Mesothelial cell of epicardium (in vitro differentiated cells): ENCODE data around the gene MAB21L2. TPM values are rescaled to one million over a fixed set of nuclear protein-coding genes. Genes with fewer than 3 reads are reported as not detected.
A peak's percentile ranks its signal among the peaks of the same experiment; 100 is the strongest.

Experiments used
- DNase-seq, 2 experiments: peaks; one replicate each; pipeline ENCODE4 v3.0.0; 2021; ENCODE audit warnings: low spot score in 2 of 2; ENCODE audit not compliant: unreplicated experiment in 2 of 2
- H3K27ac Mint-ChIP-seq: 2 replicates; pipeline ENCODE4 v1.8.0; 2021; ENCODE audit warnings: mixed read lengths
- H3K27me3 Mint-ChIP-seq: 2 replicates; pipeline ENCODE4 v1.8.0; 2021; ENCODE audit warnings: low read depth, mixed read lengths
- H3K36me3 Mint-ChIP-seq: 2 replicates; pipeline ENCODE4 v1.8.0; 2021; ENCODE audit warnings: mixed read lengths
- H3K4me1 Mint-ChIP-seq: 2 replicates; pipeline ENCODE4 v1.8.0; 2021; ENCODE audit warnings: mixed read lengths
- H3K4me3 Mint-ChIP-seq: 2 replicates; pipeline ENCODE4 v1.8.0; 2021; ENCODE audit warnings: mild to moderate bottlenecking, moderate library complexity, mixed read lengths
- H3K9me3 Mint-ChIP-seq: 2 replicates; pipeline ENCODE4 v1.8.0; 2021; ENCODE audit warnings: mixed read lengths
- total RNA-seq: library from RNA; stranded (reverse); gene quantifications from 3 replicates; pipeline ENCODE4 v1.2.1, GENCODE V29; 2021
- TF ChIP-seq, protein P1 (sequence below): fragments of 200-600 bp; sonication (generic); IDR thresholded peaks from one replicate; pipeline ENCODE4 v1.5.0; 2021; ENCODE audit warnings: antibody characterized with exemption; ENCODE audit not compliant: unreplicated experiment

MAB21L2 gene
- total RNA-seq, 1 donor from 2014 or later: 16.0 TPM

- peaks cover 79% of the 10 kb centered on the region for H3K27me3 Mint-ChIP-seq
- H3K4me1 Mint-ChIP-seq: peaks cover 45% of the 10 kb centered on the region
Observed at GRCh38 chr4:150582873-150583286, 929 bp downstream of the MAB21L2 start.

GRCh38 chr4:150583287-150584110 lies 1.5 kb downstream of the MAB21L2 start:
- peaks cover 2% of the 10 kb centered on the region for H3K36me3 Mint-ChIP-seq
- DNase-seq: peak in 1 of 2 experiments; percentile 62
- H3K27ac Mint-ChIP-seq: peak overlapping the region; percentile 94
- H3K27me3 Mint-ChIP-seq: peaks cover 77% of the 10 kb centered on the region
- H3K9me3 Mint-ChIP-seq: no peaks in the 10 kb centered on the region
- H3K4me3 Mint-ChIP-seq: peak overlapping the region; percentile 86
- peaks cover 51% of the 10 kb centered on the region for H3K4me1 Mint-ChIP-seq
- TF ChIP-seq, protein P1, sequence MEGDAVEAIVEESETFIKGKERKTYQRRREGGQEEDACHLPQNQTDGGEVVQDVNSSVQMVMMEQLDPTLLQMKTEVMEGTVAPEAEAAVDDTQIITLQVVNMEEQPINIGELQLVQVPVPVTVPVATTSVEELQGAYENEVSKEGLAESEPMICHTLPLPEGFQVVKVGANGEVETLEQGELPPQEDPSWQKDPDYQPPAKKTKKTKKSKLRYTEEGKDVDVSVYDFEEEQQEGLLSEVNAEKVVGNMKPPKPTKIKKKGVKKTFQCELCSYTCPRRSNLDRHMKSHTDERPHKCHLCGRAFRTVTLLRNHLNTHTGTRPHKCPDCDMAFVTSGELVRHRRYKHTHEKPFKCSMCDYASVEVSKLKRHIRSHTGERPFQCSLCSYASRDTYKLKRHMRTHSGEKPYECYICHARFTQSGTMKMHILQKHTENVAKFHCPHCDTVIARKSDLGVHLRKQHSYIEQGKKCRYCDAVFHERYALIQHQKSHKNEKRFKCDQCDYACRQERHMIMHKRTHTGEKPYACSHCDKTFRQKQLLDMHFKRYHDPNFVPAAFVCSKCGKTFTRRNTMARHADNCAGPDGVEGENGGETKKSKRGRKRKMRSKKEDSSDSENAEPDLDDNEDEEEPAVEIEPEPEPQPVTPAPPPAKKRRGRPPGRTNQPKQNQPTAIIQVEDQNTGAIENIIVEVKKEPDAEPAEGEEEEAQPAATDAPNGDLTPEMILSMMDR: no peak

More at GRCh38 chr4:150582873-150583286, 929 bp downstream of the MAB21L2 start:
- peak in 1 of 2 experiments; percentile 57 for DNase-seq
- Mint-ChIP-seq H3K27ac (peak overlapping the region; percentile 94), H3K36me3 (peaks cover 2% of the 10 kb centered on the region), H3K9me3 (no peaks in the 10 kb centered on the region), H3K4me3 (peak overlapping the region; percentile 86)
- TF ChIP-seq, protein P1: no peak

DNA sequence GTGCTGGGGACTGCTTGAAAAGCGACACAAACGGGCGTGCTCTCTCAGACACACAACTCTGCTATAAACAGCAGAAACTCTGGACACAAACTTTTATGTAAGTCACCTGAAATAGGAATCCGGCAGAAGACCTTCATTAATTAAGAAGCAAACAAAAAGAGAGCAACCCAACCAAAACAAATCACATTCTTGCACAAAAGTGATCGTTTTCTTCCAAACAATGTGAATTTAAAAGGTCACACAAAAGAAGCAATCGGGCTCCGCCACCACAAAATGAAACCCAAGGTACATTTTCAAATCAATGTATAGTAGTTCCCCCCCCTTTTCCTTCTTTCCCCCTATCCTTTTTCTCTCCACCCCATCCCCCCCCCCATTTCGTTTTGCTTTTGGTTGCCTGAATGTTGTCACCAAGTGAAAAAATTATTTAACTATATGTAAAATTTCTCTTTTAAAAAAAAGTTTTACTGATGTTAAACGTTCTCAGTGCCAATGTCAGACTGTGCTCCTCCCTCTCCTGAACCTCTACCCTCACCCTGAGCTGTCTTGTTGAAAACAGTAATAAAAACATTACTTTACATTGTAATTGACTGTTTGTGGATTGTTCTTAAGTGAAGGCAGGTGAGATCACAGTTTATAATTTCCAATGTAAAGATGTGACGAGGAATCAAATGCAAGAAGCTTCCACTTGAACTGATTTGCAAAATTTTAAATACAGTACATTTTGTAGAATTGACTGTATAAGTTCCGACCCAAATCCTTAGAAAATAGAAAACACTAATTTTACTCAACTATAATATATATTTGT lies 2.4 kb downstream of the MAB21L2 start:
- no peaks in the 10 kb centered on the region for H3K9me3 Mint-ChIP-seq
- TF ChIP-seq, protein P1: no peak
- H3K4me3 Mint-ChIP-seq: peak overlapping the region; percentile 86
- peak overlapping the region; percentile 94 for H3K27ac Mint-ChIP-seq
- peaks cover 48% of the 10 kb centered on the region for H3K4me1 Mint-ChIP-seq
- peaks cover 2% of the 10 kb centered on the region for H3K36me3 Mint-ChIP-seq
- no peak for DNase-seq
- H3K27me3 Mint-ChIP-seq: peaks cover 69% of the 10 kb centered on the region

- TF ChIP-seq, protein P1: no peak
- peaks cover 2% of the 10 kb centered on the region for H3K36me3 Mint-ChIP-seq
Observed at GRCh38 chr4:150585611-150586010, 3.7 kb downstream of the MAB21L2 start.

GRCh38 chr4:150586162-150586810 lies 4.3 kb downstream of the MAB21L2 start:
- H3K27ac Mint-ChIP-seq: peak overlapping the region; percentile 59
- no peaks in the 10 kb centered on the region for H3K9me3 Mint-ChIP-seq
- H3K36me3 Mint-ChIP-seq: peaks cover 2% of the 10 kb centered on the region
- no peak for DNase-seq
- peaks cover 49% of the 10 kb centered on the region for H3K27me3 Mint-ChIP-seq
- H3K4me3 Mint-ChIP-seq: peak overlapping the region; percentile 71
- peaks cover 49% of the 10 kb centered on the region for H3K4me1 Mint-ChIP-seq
- TF ChIP-seq, protein P1: no peak

More at GRCh38 chr4:150585611-150586010, 3.7 kb downstream of the MAB21L2 start:
- peaks cover 56% of the 10 kb centered on the region for H3K27me3 Mint-ChIP-seq
- peak overlapping the region; percentile 74 for H3K27ac Mint-ChIP-seq
- no peaks in the 10 kb centered on the region for H3K9me3 Mint-ChIP-seq
- H3K4me1 Mint-ChIP-seq: peaks cover 44% of the 10 kb centered on the region
- peak overlapping the region; percentile 71 for H3K4me3 Mint-ChIP-seq
- no peak for DNase-seq
